GM12878 (cell line): ENCODE data around the gene CCDC134. TPM values are rescaled to one million over a fixed set of nuclear protein-coding genes. Genes with fewer than 3 reads are reported as not detected.

Source experiments
- ATF2 ChIP-seq: IDR thresholded peaks from 2 replicates; pipeline ENCODE4 v1.6.1; 2012; ENCODE audit warnings: low read length, inconsistent platforms
- ATF7 ChIP-seq: fragments of 450-650 bp; IDR thresholded peaks from 2 replicates; pipeline ENCODE4 v1.6.1; 2016; ENCODE audit warnings: low read depth, mild to moderate bottlenecking
- BHLHE40 ChIP-seq, 2 experiments: fragments of 450-650 bp in 1 of 2; IDR thresholded peaks; 2 replicates each; pipeline ENCODE4 v1.6.1; 2011 to 2017; ENCODE audit warnings: low read depth in 2 of 2, borderline replicate concordance in 1 of 2, improper control_type of control experiment in 1 of 2, low read length in 1 of 2, mild to moderate bottlenecking in 1 of 2
- CREM ChIP-seq: IDR thresholded peaks from 2 replicates; pipeline ENCODE4 v1.6.1; 2014; ENCODE audit warnings: antibody characterized with exemption, low read depth
- EP300 ChIP-seq, 2 experiments: fragments of 150-350 bp in 1 of 2; IDR thresholded peaks; 2 replicates each; pipeline ENCODE4 v1.6.1; 2011 to 2012; ENCODE audit warnings: low read depth in 2 of 2, low read length in 2 of 2, borderline replicate concordance in 1 of 2, improper control_type of control experiment in 1 of 2, inconsistent platforms in 1 of 2; ENCODE audit not compliant: control insufficient read depth in 1 of 2
- JUNB ChIP-seq: IDR thresholded peaks from 2 replicates; pipeline ENCODE4 v1.6.1; 2016; ENCODE audit warnings: antibody characterized with exemption, mild to moderate bottlenecking
- NFYB ChIP-seq: IDR thresholded peaks from 2 replicates; pipeline ENCODE4 v1.6.1; 2011; ENCODE audit warnings: low read depth, mild to moderate bottlenecking, low read length, improper control_type of control experiment, moderate library complexity; ENCODE audit not compliant: insufficient read depth
- NKRF ChIP-seq: fragments of 450-650 bp; conservative IDR thresholded peaks from 2 replicates; pipeline ENCODE4 v1.6.1; 2017; ENCODE audit warnings: mild to moderate bottlenecking, moderate library complexity
- NR2C2 ChIP-seq: IDR thresholded peaks from 2 replicates; pipeline ENCODE4 v1.6.1; 2011; ENCODE audit warnings: borderline replicate concordance, low read depth; ENCODE audit not compliant: control insufficient read depth, insufficient read length
- NRF1 ChIP-seq: conservative IDR thresholded peaks from 2 replicates; pipeline ENCODE4 v1.6.1; 2011; ENCODE audit warnings: mild to moderate bottlenecking, low read depth, low read length, improper control_type of control experiment
- PBX3 ChIP-seq: IDR thresholded peaks from 2 replicates; pipeline ENCODE4 v1.6.1; 2011; ENCODE audit warnings: mild to moderate bottlenecking, low read depth, low read length, moderate library complexity; ENCODE audit not compliant: insufficient replicate concordance
- PKNOX1 ChIP-seq: fragments of 450-650 bp; IDR thresholded peaks from 2 replicates; pipeline ENCODE4 v1.6.1; 2016; ENCODE audit warnings: mild to moderate bottlenecking
- RCOR1 ChIP-seq: conservative IDR thresholded peaks from 2 replicates; pipeline ENCODE4 v1.6.1; 2012; ENCODE audit warnings: low read depth, low read length, improper control_type of control experiment
- SKIL ChIP-seq: fragments of 450-650 bp; IDR thresholded peaks from 2 replicates; pipeline ENCODE4 v1.6.1; 2017; ENCODE audit warnings: mild to moderate bottlenecking, low read depth, inconsistent platforms; ENCODE audit not compliant: poor library complexity, severe bottlenecking
- SMARCA5 ChIP-seq: fragments of 450-650 bp; IDR thresholded peaks from 2 replicates; pipeline ENCODE4 v1.6.1; 2017; ENCODE audit warnings: mild to moderate bottlenecking
- SREBF2 ChIP-seq: IDR thresholded peaks from 2 replicates; pipeline ENCODE4 v1.6.1; 2012; ENCODE audit warnings: mild to moderate bottlenecking, low read length
- TCF12 ChIP-seq: IDR thresholded peaks from 2 replicates; pipeline ENCODE4 v1.6.1; 2011; ENCODE audit warnings: low read depth, mild to moderate bottlenecking, low read length
- USF1 ChIP-seq: IDR thresholded peaks from 2 replicates; pipeline ENCODE4 v1.6.1; 2011; ENCODE audit warnings: borderline replicate concordance, low read depth, mild to moderate bottlenecking, moderate library complexity, mixed read lengths, low read length; ENCODE audit not compliant: insufficient read depth; ENCODE audit errors: extremely low read length
- WRNIP1 ChIP-seq: IDR thresholded peaks from 2 replicates; pipeline ENCODE4 v1.6.1; 2011; ENCODE audit warnings: low read depth, low read length, improper control_type of control experiment, borderline replicate concordance
- polyA plus RNA-seq, 11 experiments: library from polyadenylated mRNA; depleted of rRNA in 4 of 11; unstranded in 6 of 11; stranded (reverse) in 5 of 11; fragments of >200 nt; fragmentation: Nextera tagmentation in 4 of 11; fragmentation: Illumina TruSeq in 1 of 11; extraction: Ambion mirVana in 4 of 11; extraction: Trizol in 1 of 11; gene quantifications; 1 replicate in 1 of 11; 2 replicates in 10 of 11; pipeline versions ENCODE4 v1.2.1 to v1.2.3, GENCODE V29; 2011 to 2016; ENCODE audit warnings: inconsistent platforms in 2 of 11, missing spikeins in 2 of 11, low read depth in 1 of 11
- total RNA-seq, 4 experiments: library from RNA; depleted of rRNA in 3 of 4; stranded (reverse); fragments of >200 nt in 3 of 4; fragmentation: Illumina TruSeq in 1 of 4; extraction: Trizol in 1 of 4; gene quantifications; 2 replicates each; pipeline versions ENCODE4 v1.2.1 to v1.2.3, GENCODE V29; 2013 to 2021

CCDC134 gene
- total and polyA plus RNA-seq, 10 of the 15 experiments (the other 5 are each of a cell fraction or from before 2014, with no cell fraction given): 0.35 to 19.3 (median 11.8) TPM

- TF ChIP-seq PBX3 (no peak), NKRF (no peak; the same call in none of the 2 replicates), WRNIP1 (no peak), BHLHE40 (IDR thresholded peaks at IDR 0.05; ENCODE audit: borderline replicate concordance in 1 of 2, low read depth in 2 of 2, low read length in 1 of 2) (peak in 1 of 2 experiments; percentile 65; a peak in 2 of 4 replicates), JUNB (no peak), USF1 (no peak), SREBF2 (peak; percentile 93), NFYB (peak; percentile 96), TCF12 (peak; percentile 87), RCOR1 (no peak), CREM (peak; percentile 85; the same call in 1 of the 2 replicates), ATF2 (peak; percentile 91), EP300 (IDR thresholded peaks at IDR 0.05; ENCODE audit: borderline replicate concordance in 1 of 2, control insufficient read depth in 1 of 2, low read depth in 2 of 2, low read length in 2 of 2) (peak; percentile 64 to 75), NRF1 (no peak), PKNOX1 (peak; percentile 38; the same call in 1 of the 2 replicates), ATF7 (peak; percentile 99), SMARCA5 (no peak; the same call in 1 of the 2 replicates), SKIL (peak; percentile 18), NR2C2 (no peak)
Measured at GRCh38 chr22:41832553-41833368, 32.3 kb downstream of the CCDC134 start, which contains the start of gene SREBF2 (continued).
